SJSA1 (cell line): ENCODE data around the gene CHST9. TPM values are rescaled to one million over a fixed set of nuclear protein-coding genes. Genes with fewer than 3 reads are reported as not detected.
"Not testable (repeated sequence)": the region's sequence is repeated elsewhere in the genome, so short reads cannot be mapped to it uniquely, and the experiment has no call there.

Experiments
- DNase-seq, 2 experiments: peaks; one replicate each; pipeline ENCODE4 v3.0.0-alpha.2; 2015 to 2020; ENCODE audit warnings: low spot score in 2 of 2, low read depth in 1 of 2
- H3K27ac ChIP-seq: fragments of 250-450 bp; sonication (Bioruptor Pico); 2 replicates; pipeline ENCODE4 v1.5.1; 2020; ENCODE audit warnings: mild to moderate bottlenecking, moderate library complexity
- H3K27me3 ChIP-seq: fragments of 250-450 bp; sonication (Bioruptor Pico); replicated peaks from 2 replicates; pipeline ENCODE4 v1.5.1; 2020; ENCODE audit warnings: mild to moderate bottlenecking, moderate library complexity
- H3K36me3 ChIP-seq: fragments of 250-450 bp; sonication (Bioruptor Pico); 2 replicates; pipeline ENCODE4 v1.5.1; 2020; ENCODE audit warnings: mild to moderate bottlenecking
- H3K4me1 ChIP-seq: fragments of 250-450 bp; sonication (Bioruptor Pico); replicated peaks from 2 replicates; pipeline ENCODE4 v1.6.1; 2021; ENCODE audit warnings: mild to moderate bottlenecking
- H3K4me3 ChIP-seq: fragments of 250-450 bp; sonication (Bioruptor Pico); 2 replicates; pipeline ENCODE4 v1.5.1; 2020; ENCODE audit warnings: mild to moderate bottlenecking
- H3K9me3 ChIP-seq: fragments of 250-450 bp; sonication (Bioruptor Pico); replicated peaks from 2 replicates; pipeline ENCODE4 v1.5.1; 2020; ENCODE audit warnings: mild to moderate bottlenecking
- total RNA-seq: library from RNA; depleted of rRNA; stranded (reverse); fragments of >200 nt; shearing (Covaris generic); gene quantifications from 2 replicates; pipeline ENCODE4 v1.2.3, GENCODE V29; 2014

The CHST9 gene
- total RNA-seq, 1 experiment from 2014 or later = not detected

DNA sequence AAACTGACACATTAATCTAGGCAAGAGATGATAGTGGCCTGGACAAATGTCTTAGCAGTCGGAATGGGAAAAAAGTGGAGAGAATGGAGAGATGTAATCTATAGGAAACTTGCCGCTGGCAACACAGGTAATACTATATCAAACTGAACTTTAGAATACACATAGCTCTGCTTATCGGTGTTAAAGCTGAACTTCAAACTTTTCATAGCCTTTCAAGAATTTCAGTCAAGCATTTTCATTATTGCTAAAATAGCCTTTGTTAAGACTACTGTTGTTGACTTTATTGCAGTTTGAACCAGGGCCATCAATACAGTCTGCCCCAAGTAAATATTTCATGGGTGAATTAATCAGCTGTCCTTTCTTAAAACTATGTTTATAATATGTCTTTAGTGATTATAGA lies 12.9 kb upstream of the CHST9 start:
- Histone ChIP-seq H3K27me3 (no peaks in the 10 kb centered on the region; the same call in 1 of the 2 replicates), H3K9me3 (no peaks in the 10 kb centered on the region), H3K27ac (no peak overlapping the region), H3K4me3 (no peak overlapping the region), H3K36me3 (no peaks in the 10 kb centered on the region), H3K4me1 (no peaks in the 10 kb centered on the region)
- DNase-seq = no peak

DNA sequence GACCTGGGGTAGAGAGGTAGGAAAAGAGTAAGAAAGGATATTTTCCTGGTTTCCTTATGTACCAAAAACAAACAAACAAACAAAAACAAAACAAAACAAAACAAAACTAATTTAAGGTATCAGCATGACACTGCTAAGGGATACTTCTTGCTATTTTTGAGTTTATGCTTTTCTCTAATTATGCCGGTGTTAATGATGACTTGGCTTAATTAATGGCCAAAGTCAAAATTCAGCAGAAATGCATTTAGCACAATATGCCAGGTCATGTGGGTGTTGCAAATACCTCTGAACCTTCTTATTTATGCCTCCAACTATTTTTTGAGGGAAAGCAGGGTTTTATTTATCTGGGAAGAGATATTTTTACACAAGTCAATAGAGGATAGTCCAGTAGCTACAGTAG lies 3.2 kb upstream of the CHST9 start:
- DNase-seq = no peak
- no peak overlapping the region for H3K4me3 ChIP-seq
- H3K4me1 ChIP-seq = no peaks in the 10 kb centered on the region
- H3K36me3 ChIP-seq = no peaks in the 10 kb centered on the region
- H3K9me3 ChIP-seq = no peaks in the 10 kb centered on the region
- no peak overlapping the region for H3K27ac ChIP-seq
- H3K27me3 ChIP-seq = peaks cover 34% of the 10 kb centered on the region

DNA sequence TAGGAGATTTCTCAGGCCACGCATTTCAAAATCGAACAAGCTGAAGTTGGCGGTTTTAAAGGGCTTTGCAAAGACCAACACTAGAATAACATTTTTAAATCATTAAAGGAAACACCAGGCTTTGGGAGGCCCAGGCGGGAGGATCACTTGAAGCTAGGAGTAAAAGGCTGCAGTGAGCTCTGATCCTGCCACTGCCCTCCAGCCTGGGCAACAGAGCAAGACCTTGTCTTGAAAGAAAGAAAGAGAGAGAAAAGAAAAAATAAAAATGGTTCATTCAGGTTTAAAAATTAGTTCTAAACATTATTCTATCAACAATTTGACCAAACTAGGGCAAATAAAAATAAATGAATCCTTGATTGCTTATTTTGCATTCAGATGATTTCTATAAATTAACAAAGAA lies 789 bp upstream of the CHST9 start:
- Histone ChIP-seq H3K9me3 (no peaks in the 10 kb centered on the region), H3K4me1 (no peaks in the 10 kb centered on the region), H3K27ac (no peak overlapping the region), H3K4me3 (no peak overlapping the region), H3K27me3 (peaks cover 34% of the 10 kb centered on the region), H3K36me3 (no peaks in the 10 kb centered on the region)
- no peak for DNase-seq

DNA sequence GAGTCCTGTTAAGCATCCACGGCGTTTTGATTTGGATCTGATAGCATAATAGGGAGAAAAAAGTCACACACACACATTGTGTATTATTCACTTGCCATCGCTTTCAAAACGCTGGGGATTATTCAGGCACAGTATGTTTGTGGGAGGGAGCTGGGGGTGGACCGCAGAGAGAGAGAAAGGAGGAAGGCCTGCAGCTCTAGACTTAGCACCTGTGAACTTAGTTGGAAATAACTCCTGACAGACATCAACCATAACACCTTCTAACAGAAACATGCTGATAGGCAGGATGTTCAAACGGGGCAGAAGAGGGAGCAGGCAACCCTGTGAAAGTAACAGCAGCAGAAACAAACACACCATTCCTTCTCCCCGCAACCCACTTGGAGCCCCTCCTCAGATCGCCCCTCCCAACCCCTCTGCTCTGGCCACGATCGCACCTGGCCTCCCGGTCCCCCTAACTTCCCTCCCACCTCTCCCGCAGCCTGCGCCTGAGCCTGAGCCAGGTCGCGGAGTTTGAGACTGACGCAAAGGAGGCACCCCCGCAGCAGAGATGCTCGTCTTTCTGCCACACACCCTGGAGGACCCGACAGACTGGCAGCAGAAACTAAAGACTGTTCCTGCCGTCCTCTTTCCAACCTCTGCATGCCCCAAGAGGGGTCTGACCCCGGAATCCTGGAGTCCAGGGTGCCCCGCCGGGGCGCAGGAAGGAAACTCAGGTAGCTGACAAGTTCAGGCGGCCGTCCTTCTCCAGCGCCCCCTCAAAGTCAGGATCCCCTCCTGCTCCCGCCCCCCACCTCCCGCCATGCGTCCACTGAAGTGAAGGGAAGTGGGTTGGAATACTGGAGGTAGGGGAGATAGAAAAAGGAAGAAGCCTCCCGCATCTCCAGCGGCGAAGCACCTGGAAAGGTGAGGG lies 738 bp downstream of the CHST9 start:
- no peaks in the 10 kb centered on the region for H3K9me3 ChIP-seq
- no peak overlapping the region for H3K4me3 ChIP-seq
- no peak overlapping the region for H3K27ac ChIP-seq
- H3K4me1 ChIP-seq = no peaks in the 10 kb centered on the region
- peaks cover 34% of the 10 kb centered on the region for H3K27me3 ChIP-seq
- H3K36me3 ChIP-seq = no peaks in the 10 kb centered on the region
- DNase-seq = no peak

GRCh38 chr18:27181726-27182125 lies 3.4 kb downstream of the CHST9 start:
- Histone ChIP-seq H3K4me1 (no peaks in the 10 kb centered on the region), H3K27ac (no peak overlapping the region), H3K36me3 (no peaks in the 10 kb centered on the region), H3K9me3 (no peaks in the 10 kb centered on the region), H3K27me3 (peaks cover 23% of the 10 kb centered on the region), H3K4me3 (no peak overlapping the region)
- DNase-seq = no peak

DNA sequence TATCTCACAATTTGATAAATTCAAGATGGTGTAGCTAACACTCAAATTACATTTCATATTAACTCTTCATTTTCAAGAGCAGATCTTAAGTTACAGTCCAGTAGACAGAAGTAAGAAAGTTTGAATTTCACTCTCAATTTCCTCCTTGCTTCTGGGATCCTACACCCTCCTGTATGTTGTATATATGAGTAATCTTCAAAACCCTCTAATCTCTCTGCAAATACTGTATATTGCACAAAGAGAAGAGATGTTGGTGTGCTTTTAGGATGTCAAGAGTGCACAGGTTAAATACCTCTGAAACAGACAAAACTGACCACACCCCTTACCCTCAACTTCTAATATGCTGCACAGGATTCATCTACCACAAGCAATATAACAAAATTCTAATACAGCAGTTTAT lies 6.7 kb downstream of the CHST9 start:
- Histone ChIP-seq H3K9me3 (no peaks in the 10 kb centered on the region), H3K27me3 (no peaks in the 10 kb centered on the region; the same call in 1 of the 2 replicates), H3K4me1 (no peaks in the 10 kb centered on the region), H3K27ac (no peak overlapping the region), H3K36me3 (no peaks in the 10 kb centered on the region), H3K4me3 (no peak overlapping the region)
- DNase-seq = no peak

- Histone ChIP-seq H3K4me1 (no peaks in the 10 kb centered on the region), H3K4me3 (no peak overlapping the region), H3K27ac (no peak overlapping the region), H3K36me3 (no peaks in the 10 kb centered on the region), H3K9me3 (no peaks in the 10 kb centered on the region), H3K27me3 (no peaks in the 10 kb centered on the region)
- DNase-seq = no peak
These were observed 9.2 kb downstream of the CHST9 start for GRCh38 chr18:27175914-27176313.

- Histone ChIP-seq H3K27me3 (no peaks in the 10 kb centered on the region), H3K4me3 (no peak overlapping the region), H3K27ac (no peak overlapping the region), H3K36me3 (no peaks in the 10 kb centered on the region), H3K9me3 (no peaks in the 10 kb centered on the region), H3K4me1 (no peaks in the 10 kb centered on the region)
- DNase-seq = no peak
These were observed 9.9 kb downstream of the CHST9 start for GRCh38 chr18:27175245-27175644.

GRCh38 chr18:27171993-27172392 lies 13.1 kb downstream of the CHST9 start:
- Histone ChIP-seq H3K27me3 (no peaks in the 10 kb centered on the region), H3K4me3 (no peak overlapping the region), H3K27ac (no peak overlapping the region), H3K4me1 (no peaks in the 10 kb centered on the region), H3K9me3 (no peaks in the 10 kb centered on the region), H3K36me3 (no peaks in the 10 kb centered on the region)
- DNase-seq = no peak

DNA sequence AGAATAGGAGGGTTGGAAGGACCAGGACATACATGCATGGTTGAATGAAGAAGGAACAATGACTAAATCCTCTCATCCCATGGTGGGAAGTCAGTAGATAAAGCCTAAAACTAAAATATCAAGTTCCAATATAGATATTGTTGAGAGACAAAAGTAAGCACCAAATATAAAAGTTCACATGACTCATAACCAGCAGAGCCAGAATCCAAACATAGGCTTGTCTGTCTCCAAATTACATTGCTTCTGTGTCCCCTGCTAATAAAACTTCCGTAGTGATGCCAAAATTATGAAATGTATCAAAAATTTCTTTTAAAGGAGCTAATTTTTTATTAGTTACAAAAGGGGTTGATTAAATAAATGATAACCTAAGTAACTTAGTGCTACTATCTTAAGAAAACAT lies 19.7 kb downstream of the CHST9 start:
- Histone ChIP-seq H3K4me1 (no peaks in the 10 kb centered on the region), H3K9me3 (no peaks in the 10 kb centered on the region), H3K4me3 (no peak overlapping the region), H3K27ac (no peak overlapping the region), H3K36me3 (no peaks in the 10 kb centered on the region), H3K27me3 (no peaks in the 10 kb centered on the region)
- no peak for DNase-seq

- H3K27me3 ChIP-seq = no peaks in the 10 kb centered on the region
- H3K4me3 ChIP-seq = no peak overlapping the region
- DNase-seq = no peak
- no peaks in the 10 kb centered on the region for H3K9me3 ChIP-seq
- no peak overlapping the region for H3K27ac ChIP-seq
- H3K36me3 ChIP-seq = no peaks in the 10 kb centered on the region
- H3K4me1 ChIP-seq = no peaks in the 10 kb centered on the region
These were observed 20.2 kb downstream of the CHST9 start for GRCh38 chr18:27164905-27165304.

DNA sequence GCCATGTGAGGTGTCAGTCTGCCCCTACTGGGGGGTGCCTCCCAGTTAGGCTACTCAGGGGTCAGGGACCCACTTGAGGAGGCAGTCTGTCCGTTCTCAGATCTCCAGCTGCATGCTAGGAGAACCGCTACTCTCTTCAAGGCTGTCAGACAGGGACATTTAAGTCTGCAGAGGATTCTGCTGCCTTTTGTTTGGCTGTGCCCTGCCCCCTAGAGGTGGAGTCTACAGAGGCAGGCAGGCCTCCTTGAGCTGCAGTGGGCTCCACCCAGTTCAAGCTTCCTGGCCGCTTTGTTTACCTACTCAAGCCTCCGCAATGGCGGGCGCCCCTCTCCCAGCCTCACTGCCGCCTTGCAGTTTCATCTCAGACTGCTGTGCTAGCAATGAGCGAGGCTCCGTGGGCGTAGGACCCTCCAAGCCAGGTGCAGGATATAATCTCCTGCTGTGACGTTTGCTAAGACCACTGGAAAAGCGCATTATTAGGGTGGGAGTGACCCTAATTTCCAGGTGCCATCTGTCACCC lies 21.9 kb downstream of the CHST9 start:
- not testable (repeated sequence) for H3K27me3 ChIP-seq, H3K4me3 ChIP-seq, H3K36me3 ChIP-seq, H3K27ac ChIP-seq, H3K9me3 ChIP-seq, H3K4me1 ChIP-seq, DNase-seq

DNA sequence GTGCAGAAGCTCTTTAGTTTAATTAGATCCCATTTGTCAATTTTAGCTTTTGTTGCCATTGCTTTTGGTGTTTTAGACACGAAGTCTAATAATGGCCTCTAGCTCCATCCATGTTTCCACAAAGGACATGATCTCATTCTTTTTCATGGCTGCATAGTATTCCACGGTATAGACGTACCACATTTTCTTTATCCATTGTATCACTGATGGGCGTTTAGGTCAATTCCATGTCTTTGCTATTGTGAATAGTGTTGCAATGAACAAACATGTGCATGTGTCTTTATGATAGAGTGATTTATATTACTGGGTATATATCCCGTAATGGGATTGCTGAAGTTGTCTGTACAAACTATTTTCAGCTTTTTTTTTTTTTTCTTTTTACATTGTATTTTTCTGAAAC lies 35.9 kb downstream of the CHST9 start:
- H3K4me1 ChIP-seq, H3K36me3 ChIP-seq, H3K27me3 ChIP-seq, DNase-seq, H3K9me3 ChIP-seq, H3K4me3 ChIP-seq, H3K27ac ChIP-seq: not testable (repeated sequence)

DNA sequence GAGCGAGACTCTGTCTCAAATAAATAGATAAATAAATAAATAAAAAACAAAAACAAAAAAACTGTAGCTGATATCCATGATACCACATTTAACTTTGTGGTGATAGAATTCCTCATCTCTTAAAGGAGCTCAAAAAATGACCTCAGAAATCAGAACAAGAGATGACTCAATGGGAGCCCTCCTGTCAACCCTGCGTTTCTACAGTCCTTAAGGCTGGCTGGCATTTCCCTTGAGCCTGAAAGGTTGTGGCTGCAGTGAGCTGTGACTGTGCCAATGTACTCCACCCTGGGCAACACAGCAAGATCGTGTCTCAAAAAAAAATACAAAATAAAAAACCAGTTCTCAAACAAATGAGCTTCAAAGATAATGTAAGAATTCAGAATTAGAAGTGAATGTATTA lies 40.4 kb downstream of the CHST9 start:
- no peak for DNase-seq
- Histone ChIP-seq H3K4me3 (no peak overlapping the region), H3K4me1 (no peaks in the 10 kb centered on the region), H3K36me3 (no peaks in the 10 kb centered on the region), H3K27me3 (no peaks in the 10 kb centered on the region), H3K27ac (no peak overlapping the region), H3K9me3 (no peaks in the 10 kb centered on the region)
